OCI-LY1 (cell line): ENCODE results near the gene METTL27.
A peak's percentile ranks its signal among the peaks of the same experiment; 100 is the strongest.

Experiments
- CTCF ChIP-seq: fragments of 200-600 bp; sonication (generic), shearing (Covaris generic); IDR thresholded peaks from 2 replicates; pipeline ENCODE4 v1.5.1; 2017; ENCODE audit warnings: mild to moderate bottlenecking, antibody characterized with exemption, low read length, moderate library complexity, mixed read lengths
- EZH2 ChIP-seq: fragments of 200-600 bp; sonication (generic), shearing (Covaris generic); IDR thresholded peaks from 2 replicates; pipeline ENCODE4 v1.8.0; 2017; ENCODE audit warnings: borderline replicate concordance, mixed run types, mild to moderate bottlenecking, antibody characterized with exemption, low read length, moderate library complexity, mixed read lengths

- peak; percentile 65 for TF ChIP-seq CTCF
- TF ChIP-seq EZH2 = no peak
Observed at GRCh38 chr7:73865738-73866445, 23.6 kb upstream of the METTL27 start.
